Transverse colon (tissue), 4 donors: Measurements from ENCODE around the gene ZNF488.

Source experiments
- EP300 ChIP-seq: sonication (generic); formaldehyde crosslinking; IDR thresholded peaks from one replicate; pipeline ENCODE4 v1.6.1; 2017; ENCODE audit warnings: antibody characterized with exemption, low read depth
- POLR2A ChIP-seq: fragments of 450-650 bp; IDR thresholded peaks from one replicate; pipeline ENCODE4 v1.6.1; 2016; ENCODE audit warnings: antibody characterized with exemption, mild to moderate bottlenecking, moderate library complexity
- POLR2AphosphoS5 ChIP-seq, 3 donors: sonication (generic); formaldehyde crosslinking; IDR thresholded peaks; one replicate each; pipeline ENCODE4 v1.6.1; 2016; ENCODE audit warnings: antibody characterized with exemption in 3 of 3
- TF ChIP-seq, protein P1 (sequence below), 5 experiments: fragments of 200-600 bp in 3 of 5; fragments of 450-650 bp in 2 of 5; sonication (generic) in 3 of 5; IDR thresholded peaks; 1 replicate in 2 of 5; 2 replicates in 3 of 5; pipeline ENCODE4 v1.5.1; 2016 to 2017; ENCODE audit warnings: antibody characterized with exemption in 5 of 5, inconsistent platforms in 3 of 5, mild to moderate bottlenecking in 2 of 5, moderate library complexity in 1 of 5

GRCh38 chr10:47379901-47380300, 4.2 kb downstream of the ZNF488 start:
- TF ChIP-seq EP300 (no peak), POLR2A (no peak), POLR2AphosphoS5 (IDR thresholded peaks at IDR 0.05) (no peak)
- TF ChIP-seq, protein P1, sequence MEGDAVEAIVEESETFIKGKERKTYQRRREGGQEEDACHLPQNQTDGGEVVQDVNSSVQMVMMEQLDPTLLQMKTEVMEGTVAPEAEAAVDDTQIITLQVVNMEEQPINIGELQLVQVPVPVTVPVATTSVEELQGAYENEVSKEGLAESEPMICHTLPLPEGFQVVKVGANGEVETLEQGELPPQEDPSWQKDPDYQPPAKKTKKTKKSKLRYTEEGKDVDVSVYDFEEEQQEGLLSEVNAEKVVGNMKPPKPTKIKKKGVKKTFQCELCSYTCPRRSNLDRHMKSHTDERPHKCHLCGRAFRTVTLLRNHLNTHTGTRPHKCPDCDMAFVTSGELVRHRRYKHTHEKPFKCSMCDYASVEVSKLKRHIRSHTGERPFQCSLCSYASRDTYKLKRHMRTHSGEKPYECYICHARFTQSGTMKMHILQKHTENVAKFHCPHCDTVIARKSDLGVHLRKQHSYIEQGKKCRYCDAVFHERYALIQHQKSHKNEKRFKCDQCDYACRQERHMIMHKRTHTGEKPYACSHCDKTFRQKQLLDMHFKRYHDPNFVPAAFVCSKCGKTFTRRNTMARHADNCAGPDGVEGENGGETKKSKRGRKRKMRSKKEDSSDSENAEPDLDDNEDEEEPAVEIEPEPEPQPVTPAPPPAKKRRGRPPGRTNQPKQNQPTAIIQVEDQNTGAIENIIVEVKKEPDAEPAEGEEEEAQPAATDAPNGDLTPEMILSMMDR (IDR thresholded peaks at IDR 0.05) = no peak
